Activated T-cell treated with anti-CD3 and anti-CD28 coated beads, Interleukin-2, amount 50 U/mL, for 4 hours (primary cell): ENCODE data around the gene AHCYL2. TPM values are rescaled to one million over a fixed set of nuclear protein-coding genes. Genes with fewer than 3 reads are reported as not detected.
"Not testable (repeated sequence)": the region's sequence is repeated elsewhere in the genome, so short reads cannot be mapped to it uniquely, and the experiment has no call there.

ENCODE experiments used
- ATAC-seq, 2 donors: fragments of 200-7000 bp; cut with Tn5 transposase; one replicate each; pipeline ENCODE4 v1.10.0; 2021
- DNase-seq: peaks from one replicate; pipeline ENCODE4 v3.0.0-alpha.2; 2020
- H3K27me3 Mint-ChIP-seq: one replicate; pipeline ENCODE4 v1.8.0; 2021; ENCODE audit warnings: low read depth, mixed read lengths
- H3K36me3 Mint-ChIP-seq: one replicate; pipeline ENCODE4 v1.8.0; 2022; ENCODE audit warnings: mixed read lengths; ENCODE audit not compliant: insufficient read depth
- H3K4me1 Mint-ChIP-seq: one replicate; pipeline ENCODE4 v1.8.0; 2021; ENCODE audit warnings: low read depth, mixed read lengths
- H3K4me3 Mint-ChIP-seq: one replicate; pipeline ENCODE4 v1.8.0; 2021; ENCODE audit warnings: mild to moderate bottlenecking, moderate library complexity, mixed read lengths
- H3K9me3 Mint-ChIP-seq: one replicate; pipeline ENCODE4 v1.8.0; 2021; ENCODE audit warnings: mixed read lengths
- total RNA-seq, 3 donors: library from RNA; stranded (reverse); gene quantifications; one replicate each; pipeline ENCODE4 v1.2.1, GENCODE V29; 2021

AHCYL2 gene
- total RNA-seq, 3 donors from 2014 or later, result 6.0 to 7.2 (median 6.5) TPM

GRCh38 chr7:129277629-129278028, 52.8 kb downstream of the AHCYL2 start:
- no peaks in the 10 kb centered on the region for H3K27me3 Mint-ChIP-seq
- no peak for DNase-seq
- peaks cover 13% of the 10 kb centered on the region for H3K36me3 Mint-ChIP-seq
- no peaks in the 10 kb centered on the region for H3K9me3 Mint-ChIP-seq
- H3K4me1 Mint-ChIP-seq, result peaks cover 3% of the 10 kb centered on the region
- no peak for ATAC-seq
- H3K4me3 Mint-ChIP-seq, result no peak overlapping the region

GRCh38 chr7:129278688-129279087, 53.9 kb downstream of the AHCYL2 start:
- Mint-ChIP-seq H3K36me3 (peaks cover 16% of the 10 kb centered on the region), H3K4me3 (no peak overlapping the region), H3K27me3 (no peaks in the 10 kb centered on the region), H3K9me3 (no peaks in the 10 kb centered on the region), H3K4me1 (peaks cover 3% of the 10 kb centered on the region)
- DNase-seq, result no peak
- ATAC-seq, result no peak

GRCh38 chr7:129279757-129280156, 54.9 kb downstream of the AHCYL2 start:
- Mint-ChIP-seq H3K4me3 (no peak overlapping the region), H3K4me1 (peaks cover 3% of the 10 kb centered on the region), H3K36me3 (peaks cover 10% of the 10 kb centered on the region), H3K9me3 (no peaks in the 10 kb centered on the region), H3K27me3 (no peaks in the 10 kb centered on the region)
- ATAC-seq (no peak), DNase-seq (no peak)

GRCh38 chr7:129281163-129281562, 56.3 kb downstream of the AHCYL2 start:
- H3K4me1 Mint-ChIP-seq, result peaks cover 3% of the 10 kb centered on the region
- H3K4me3 Mint-ChIP-seq, result no peak overlapping the region
- ATAC-seq (no peak), DNase-seq (no peak)
- peaks cover 10% of the 10 kb centered on the region for H3K36me3 Mint-ChIP-seq
- no peaks in the 10 kb centered on the region for H3K9me3 Mint-ChIP-seq
- no peaks in the 10 kb centered on the region for H3K27me3 Mint-ChIP-seq

- Mint-ChIP-seq H3K27me3 (no peaks in the 10 kb centered on the region), H3K9me3 (no peaks in the 10 kb centered on the region), H3K4me3 (no peak overlapping the region), H3K4me1 (peaks cover 3% of the 10 kb centered on the region), H3K36me3 (peaks cover 10% of the 10 kb centered on the region)
- no peak for DNase-seq
- no peak for ATAC-seq
These were observed 58.0 kb downstream of the AHCYL2 start for GRCh38 chr7:129282865-129283264.

- ATAC-seq (no peak), DNase-seq (no peak)
- Mint-ChIP-seq H3K27me3 (no peaks in the 10 kb centered on the region), H3K36me3 (peaks cover 11% of the 10 kb centered on the region), H3K9me3 (no peaks in the 10 kb centered on the region), H3K4me1 (peaks cover 3% of the 10 kb centered on the region), H3K4me3 (no peak overlapping the region)
These were observed 59.1 kb downstream of the AHCYL2 start for GRCh38 chr7:129283936-129284335.

GRCh38 chr7:129285111-129285510, 60.3 kb downstream of the AHCYL2 start:
- no peaks in the 10 kb centered on the region for H3K4me1 Mint-ChIP-seq
- H3K36me3 Mint-ChIP-seq, result peaks cover 9% of the 10 kb centered on the region
- no peaks in the 10 kb centered on the region for H3K27me3 Mint-ChIP-seq
- no peak overlapping the region for H3K4me3 Mint-ChIP-seq
- ATAC-seq (no peak), DNase-seq (no peak)
- no peaks in the 10 kb centered on the region for H3K9me3 Mint-ChIP-seq

- no peak for DNase-seq
- Mint-ChIP-seq H3K9me3 (no peaks in the 10 kb centered on the region), H3K4me1 (no peaks in the 10 kb centered on the region), H3K4me3 (no peak overlapping the region), H3K36me3 (peaks cover 4% of the 10 kb centered on the region), H3K27me3 (no peaks in the 10 kb centered on the region)
- ATAC-seq, result no peak
These were observed 68.0 kb downstream of the AHCYL2 start for GRCh38 chr7:129292861-129293260.

GRCh38 chr7:129295015-129295423, 70.2 kb downstream of the AHCYL2 start:
- Mint-ChIP-seq H3K4me3 (no peak overlapping the region), H3K4me1 (no peaks in the 10 kb centered on the region), H3K27me3 (no peaks in the 10 kb centered on the region), H3K36me3 (no peaks in the 10 kb centered on the region), H3K9me3 (no peaks in the 10 kb centered on the region)
- ATAC-seq, result no peak
- DNase-seq, result no peak

GRCh38 chr7:129298268-129298893, 73.6 kb downstream of the AHCYL2 start:
- Mint-ChIP-seq H3K9me3 (peaks cover 7% of the 10 kb centered on the region), H3K36me3 (peaks cover 7% of the 10 kb centered on the region), H3K27me3 (no peaks in the 10 kb centered on the region), H3K4me3 (no peak overlapping the region), H3K4me1 (no peaks in the 10 kb centered on the region)
- ATAC-seq (no peak), DNase-seq (peak; percentile 39)

GRCh38 chr7:129299889-129300288, 75.1 kb downstream of the AHCYL2 start:
- ATAC-seq (no peak), DNase-seq (no peak)
- Mint-ChIP-seq H3K36me3 (peaks cover 17% of the 10 kb centered on the region), H3K4me1 (no peaks in the 10 kb centered on the region), H3K9me3 (peaks cover 13% of the 10 kb centered on the region), H3K27me3 (no peaks in the 10 kb centered on the region), H3K4me3 (no peak overlapping the region)

- not testable (repeated sequence) for H3K4me3 Mint-ChIP-seq, ATAC-seq, H3K27me3 Mint-ChIP-seq, H3K4me1 Mint-ChIP-seq, DNase-seq
- H3K9me3 Mint-ChIP-seq, result peaks cover 14% of the 10 kb centered on the region
- peaks cover 17% of the 10 kb centered on the region for H3K36me3 Mint-ChIP-seq
These were observed 75.5 kb downstream of the AHCYL2 start for GRCh38 chr7:129300299-129300698.

GRCh38 chr7:129307592-129307991, 82.8 kb downstream of the AHCYL2 start:
- Mint-ChIP-seq H3K4me3 (no peak overlapping the region), H3K4me1 (no peaks in the 10 kb centered on the region), H3K9me3 (peaks cover 7% of the 10 kb centered on the region)

GRCh38 chr7:129308047-129308446, 83.2 kb downstream of the AHCYL2 start:
- H3K36me3 Mint-ChIP-seq, result peaks cover 34% of the 10 kb centered on the region
- no peaks in the 10 kb centered on the region for H3K27me3 Mint-ChIP-seq
- DNase-seq (no peak), ATAC-seq (no peak)
- H3K4me1 Mint-ChIP-seq, result no peaks in the 10 kb centered on the region
- peaks cover 7% of the 10 kb centered on the region for H3K9me3 Mint-ChIP-seq
- H3K4me3 Mint-ChIP-seq, result no peak overlapping the region

More at GRCh38 chr7:129307592-129307991, 82.8 kb downstream of the AHCYL2 start:
- DNase-seq, result no peak
- Mint-ChIP-seq H3K36me3 (peaks cover 35% of the 10 kb centered on the region), H3K27me3 (no peaks in the 10 kb centered on the region)
- no peak for ATAC-seq

GRCh38 chr7:129311429-129311828, 86.6 kb downstream of the AHCYL2 start:
- Mint-ChIP-seq H3K4me1 (no peaks in the 10 kb centered on the region), H3K36me3 (peaks cover 30% of the 10 kb centered on the region), H3K9me3 (no peaks in the 10 kb centered on the region), H3K27me3 (no peaks in the 10 kb centered on the region), H3K4me3 (no peak overlapping the region)
- ATAC-seq (no peak), DNase-seq (no peak)
